Endothelial cell of umbilical vein (primary cell): ENCODE data around the gene EIF2AK3. TPM values are rescaled to one million over a fixed set of nuclear protein-coding genes. Genes with fewer than 3 reads are reported as not detected.

Experiments
- BruUV-seq: library from RNA; stranded (reverse); fragments of 400-500 nt; replicated peaks from 2 replicates; lab custom pipeline; 2021; lab: Mats Ljungman, UMichigan
- CTCF ChIA-PET: fragments of 300-600, 350-600 bp; sonication (Branson Sonifier 250); formaldehyde crosslinking; loops from one replicate; lab custom pipeline; 2021; ENCODE audit warnings: antibody characterized with exemption, inconsistent platforms; lab: Charles Lee
- POLR2A ChIA-PET: fragments of 300-600, 350-600 bp; sonication (Branson Sonifier 250); formaldehyde crosslinking; loops from one replicate; lab custom pipeline; 2021; ENCODE audit warnings: antibody characterized with exemption, inconsistent platforms; lab: Charles Lee
- DNase-seq: peaks from one replicate; pipeline ENCODE4 v3.0.0-alpha.2; 2011; ENCODE audit warnings: low read depth, low spot score
- FAIRE-seq: peaks from 2 replicates; lab custom pipeline; 2011; peaks lifted over from hg19 to GRCh38; lab: Jason Lieb, UNC
- H2AFZ ChIP-seq: 2 replicates; pipeline ENCODE4 v1.6.0; 2012; ENCODE audit warnings: low read depth, low read length, control low read depth, inconsistent platforms
- H3K27ac ChIP-seq: 2 replicates; pipeline ENCODE4 v1.5.1; 2011; ENCODE audit warnings: low read depth, mild to moderate bottlenecking, control low read depth, low read length, moderate library complexity; ENCODE audit not compliant: insufficient read depth
- H3K27me3 ChIP-seq, 2 experiments: 2 replicates each; pipeline versions ENCODE4 v1.6.0 to v1.6.1; 2011; ENCODE audit warnings: low read length in 2 of 2, mixed read lengths in 1 of 2; ENCODE audit not compliant: control insufficient read depth in 2 of 2, insufficient read depth in 2 of 2
- H3K36me3 ChIP-seq, 2 experiments: 2 replicates in 1 of 2; 3 replicates in 1 of 2; pipeline ENCODE4 v1.5.1; 2011; ENCODE audit warnings: low read length in 2 of 2, mild to moderate bottlenecking in 1 of 2, moderate library complexity in 1 of 2; ENCODE audit not compliant: control insufficient read depth in 2 of 2, insufficient read depth in 2 of 2; ENCODE audit errors: extremely low read depth in 1 of 2
- H3K4me1 ChIP-seq: 3 replicates; pipeline ENCODE4 v1.5.1; 2011; ENCODE audit warnings: mild to moderate bottlenecking, low read length; ENCODE audit not compliant: control insufficient read depth, insufficient read depth; ENCODE audit errors: extremely low read depth
- H3K4me2 ChIP-seq: 2 replicates; pipeline ENCODE4 v1.6.1; 2011; ENCODE audit warnings: low read length, control low read depth, mixed read lengths; ENCODE audit not compliant: insufficient read depth
- H3K4me3 ChIP-seq, 3 experiments: fragments of 200-600 bp in 1 of 3; sonication (generic), shearing (Covaris generic) in 1 of 3; replicated peaks in 1 of 3; 2 replicates each; pipeline ENCODE4 v1.5.1; 2011 to 2016; ENCODE audit warnings: control low read depth in 3 of 3, low read length in 3 of 3, mild to moderate bottlenecking in 2 of 3, inconsistent platforms in 1 of 3, low read depth in 1 of 3, moderate library complexity in 1 of 3; ENCODE audit not compliant: insufficient read depth in 1 of 3
- H3K79me2 ChIP-seq: 2 replicates; pipeline ENCODE4 v1.6.0; 2012; ENCODE audit warnings: low read length, inconsistent platforms; ENCODE audit not compliant: control insufficient read depth, insufficient read depth
- H3K9ac ChIP-seq: replicated peaks from 2 replicates; pipeline ENCODE3; 2011; ENCODE audit warnings: low read length, control low read depth; ENCODE audit not compliant: insufficient read depth; ENCODE audit errors: extremely low read depth
- H3K9me1 ChIP-seq: replicated peaks from 3 replicates; pipeline ENCODE4 v1.6.0; 2011; ENCODE audit warnings: mild to moderate bottlenecking, low read length; ENCODE audit not compliant: control insufficient read depth, insufficient read depth; ENCODE audit errors: extremely low read depth
- H3K9me3 ChIP-seq: replicated peaks from 2 replicates; pipeline ENCODE4 v1.5.1; 2012; ENCODE audit warnings: low read length, inconsistent platforms; ENCODE audit not compliant: control insufficient read depth, insufficient read depth
- H4K20me1 ChIP-seq: replicated peaks from 2 replicates; pipeline ENCODE3; 2011; ENCODE audit warnings: mild to moderate bottlenecking, low read length; ENCODE audit not compliant: control insufficient read depth, insufficient read depth; ENCODE audit errors: extremely low read depth
- EZH2 ChIP-seq: IDR thresholded peaks from 2 replicates; pipeline ENCODE4 v1.6.1; 2012; ENCODE audit warnings: borderline replicate concordance, low read depth, mild to moderate bottlenecking, moderate library complexity, low read length, inconsistent platforms; ENCODE audit not compliant: severe bottlenecking
- FOS ChIP-seq: IDR thresholded peaks from 2 replicates; pipeline ENCODE4 v1.6.1; 2011; ENCODE audit warnings: mild to moderate bottlenecking, low read length, moderate library complexity, borderline replicate concordance; ENCODE audit not compliant: insufficient read depth
- GATA2 ChIP-seq: IDR thresholded peaks from 2 replicates; pipeline ENCODE4 v1.7.0; 2011; ENCODE audit warnings: low read depth, mild to moderate bottlenecking, moderate library complexity, mixed read lengths, low read length; ENCODE audit not compliant: insufficient read length, insufficient read depth
- JUN ChIP-seq: IDR thresholded peaks from 2 replicates; pipeline ENCODE4 v1.6.1; 2011; ENCODE audit warnings: borderline replicate concordance, low read depth; ENCODE audit not compliant: insufficient read length, insufficient read depth
- MYC ChIP-seq: IDR thresholded peaks from one replicate; pipeline ENCODE4 v1.6.1; 2011; ENCODE audit warnings: mild to moderate bottlenecking, low read depth, low read length
- POLR2A ChIP-seq: IDR thresholded peaks from 2 replicates; pipeline ENCODE4 v1.6.1; 2012; ENCODE audit warnings: low read depth, mild to moderate bottlenecking, control low read depth, low read length
- POLR2AphosphoS5 ChIP-seq: IDR thresholded peaks from 2 replicates; pipeline ENCODE4 v1.6.1; 2012; ENCODE audit warnings: low read depth, mild to moderate bottlenecking, control low read depth, low read length, moderate library complexity; ENCODE audit not compliant: insufficient read depth
- dilution Hi-C: fragments of 300-500 bp; cut with MboI; formaldehyde crosslinking; loops from one replicate; pipeline ENCODE4 v1.15.0; 2019; ENCODE audit warnings: low sequenced_read_pairs; ENCODE audit not compliant: extremely low pct_ligation_motif_present
- intact Hi-C: fragments of 100-400 bp; cut with micrococcal nuclease; formaldehyde crosslinking; loops from one replicate; pipeline ENCODE4 v1.10.0; 2022
- polyA plus RNA-seq, 4 experiments: library from polyadenylated mRNA; depleted of rRNA in 3 of 4; stranded (reverse) in 3 of 4; unstranded in 1 of 4; fragments of >200 nt; gene quantifications; 2 replicates each; pipeline versions ENCODE4 v1.2.1 to v1.2.3, GENCODE V29; 2011 to 2012; ENCODE audit warnings: missing spikeins in 1 of 4
- total RNA-seq: library from RNA; stranded (reverse); gene quantifications from 2 replicates; pipeline ENCODE4 v1.2.3, GENCODE V29; 2021
- TF ChIP-seq, protein P1 (sequence below), 2 donors: IDR thresholded peaks; 1 replicate in 1 of 2; 2 replicates in 1 of 2; pipeline ENCODE4 v1.5.1; 2011; ENCODE audit warnings: low read length in 2 of 2, mild to moderate bottlenecking in 2 of 2, moderate library complexity in 2 of 2, control low read depth in 1 of 2, inconsistent platforms in 1 of 2, low read depth in 1 of 2; ENCODE audit not compliant: insufficient read depth in 1 of 2; ENCODE audit errors: extremely low read depth in 1 of 2
- TF ChIP-seq, protein P2 (sequence below): IDR thresholded peaks from 2 replicates; pipeline ENCODE4 v1.6.1; 2011; ENCODE audit not compliant: insufficient read depth, insufficient read length

The EIF2AK3 gene
- total and polyA plus RNA-seq, 2 donors (not counting 3 experiments of a cell fraction or from before 2014, with no cell fraction given) = 5.3 to 17.3 TPM

DNA sequence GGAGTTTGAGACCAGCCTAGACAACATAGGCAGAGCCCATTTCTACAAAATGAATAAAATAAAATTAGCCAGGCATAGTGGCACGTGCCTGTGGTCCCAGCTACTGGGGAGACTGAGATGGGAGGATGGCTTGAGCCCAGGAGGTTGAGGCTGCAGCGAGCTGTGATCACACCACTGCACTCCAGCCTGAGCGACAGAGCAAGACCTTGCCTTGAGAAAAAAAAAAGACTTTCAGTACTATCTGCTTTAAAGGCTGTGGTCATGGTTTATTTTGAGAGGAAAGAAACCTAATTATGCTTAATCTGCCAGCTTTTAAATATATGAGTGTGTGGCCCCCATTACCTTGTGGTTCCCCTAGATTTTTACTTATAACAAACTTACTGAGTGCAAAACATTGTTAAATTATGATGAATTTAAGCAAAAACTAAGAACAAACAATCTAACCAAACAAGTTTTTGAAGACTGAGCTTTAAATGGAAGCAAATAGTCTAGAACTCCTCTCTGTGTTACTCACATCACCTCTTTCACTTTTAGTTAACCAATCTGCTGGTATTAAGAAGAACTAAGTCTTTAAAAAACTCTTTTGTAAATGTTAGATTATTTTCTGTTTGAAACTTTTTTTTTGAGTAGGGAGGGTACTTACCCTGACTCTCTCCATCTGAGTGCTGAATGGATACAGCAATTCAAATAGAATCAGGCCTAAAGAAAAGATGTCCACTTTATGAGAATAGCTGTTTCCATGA, 65.4 kb downstream of the EIF2AK3 start:
- Histone ChIP-seq H3K79me2 (no peaks in the 10 kb centered on the region), H4K20me1 (no peaks in the 10 kb centered on the region), H3K4me1 (no peaks in the 10 kb centered on the region), H2AFZ (no peak overlapping the region), H3K27me3 (no peaks in the 10 kb centered on the region), H3K9ac (no peak overlapping the region), H3K4me2 (no peak overlapping the region), H3K4me3 (no peak overlapping the region), H3K36me3 (peaks cover 0 to 3% of the 10 kb centered on the region in 2 experiments), H3K9me3 (no peaks in the 10 kb centered on the region), H3K27ac (no peak overlapping the region), H3K9me1 (no peaks in the 10 kb centered on the region)
- BruUV-seq = no TSS peak
- no peak for DNase-seq
- intact Hi-C loops = no loop called here
- dilution Hi-C loops = loop anchor here (25.0 kb wide), 1 partner anchor 100 kb away; no protein-coding TSS in a partner anchor
- POLR2A ChIA-PET = no interaction called here
- FAIRE-seq = no peak
- TF ChIP-seq POLR2A = no peak
- TF ChIP-seq, protein P1, sequence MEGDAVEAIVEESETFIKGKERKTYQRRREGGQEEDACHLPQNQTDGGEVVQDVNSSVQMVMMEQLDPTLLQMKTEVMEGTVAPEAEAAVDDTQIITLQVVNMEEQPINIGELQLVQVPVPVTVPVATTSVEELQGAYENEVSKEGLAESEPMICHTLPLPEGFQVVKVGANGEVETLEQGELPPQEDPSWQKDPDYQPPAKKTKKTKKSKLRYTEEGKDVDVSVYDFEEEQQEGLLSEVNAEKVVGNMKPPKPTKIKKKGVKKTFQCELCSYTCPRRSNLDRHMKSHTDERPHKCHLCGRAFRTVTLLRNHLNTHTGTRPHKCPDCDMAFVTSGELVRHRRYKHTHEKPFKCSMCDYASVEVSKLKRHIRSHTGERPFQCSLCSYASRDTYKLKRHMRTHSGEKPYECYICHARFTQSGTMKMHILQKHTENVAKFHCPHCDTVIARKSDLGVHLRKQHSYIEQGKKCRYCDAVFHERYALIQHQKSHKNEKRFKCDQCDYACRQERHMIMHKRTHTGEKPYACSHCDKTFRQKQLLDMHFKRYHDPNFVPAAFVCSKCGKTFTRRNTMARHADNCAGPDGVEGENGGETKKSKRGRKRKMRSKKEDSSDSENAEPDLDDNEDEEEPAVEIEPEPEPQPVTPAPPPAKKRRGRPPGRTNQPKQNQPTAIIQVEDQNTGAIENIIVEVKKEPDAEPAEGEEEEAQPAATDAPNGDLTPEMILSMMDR (IDR thresholded peaks at IDR 0.05; ENCODE audit: extremely low read depth in 1 of 2, insufficient read depth in 1 of 2, low read depth in 1 of 2, low read length in 2 of 2) = no peak
- CTCF ChIA-PET = no interaction called here

DNA sequence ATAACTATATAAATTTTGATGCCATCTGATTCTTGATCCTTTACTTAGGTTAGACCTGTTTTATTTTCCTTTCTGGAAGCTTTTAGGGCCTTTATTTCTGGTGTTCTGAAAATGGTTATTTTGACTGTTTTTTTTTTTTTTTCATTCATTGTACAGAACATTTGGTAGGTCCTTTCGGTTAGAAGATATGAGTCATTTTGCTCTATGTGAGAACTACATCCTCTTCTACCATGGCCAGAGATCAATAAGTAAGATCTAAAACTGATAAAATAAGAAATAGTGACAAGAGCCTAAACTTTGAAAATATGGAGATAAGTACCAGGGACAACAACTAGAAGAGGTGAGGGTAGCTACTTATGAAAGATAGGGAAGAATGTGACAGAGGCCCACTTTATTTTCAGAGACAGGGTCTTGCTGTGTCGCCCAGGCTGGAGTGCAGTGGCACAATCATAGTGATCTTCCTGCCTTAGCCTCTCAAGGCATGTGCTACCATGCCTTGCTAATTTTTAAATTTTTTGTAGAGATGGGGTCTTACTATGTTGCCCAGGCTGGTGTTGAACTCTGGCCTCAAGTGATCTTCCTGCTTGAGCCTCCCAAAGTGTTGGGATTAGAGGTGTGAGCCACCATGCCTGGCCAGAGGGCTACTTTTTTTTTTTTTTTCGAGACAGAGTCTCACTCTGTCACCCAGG, 66.5 kb downstream of the EIF2AK3 start:
- FAIRE-seq = no peak
- Histone ChIP-seq H3K79me2 (no peaks in the 10 kb centered on the region), H4K20me1 (no peaks in the 10 kb centered on the region), H2AFZ (no peak overlapping the region), H3K9ac (no peak overlapping the region), H3K9me3 (no peaks in the 10 kb centered on the region), H3K4me1 (no peaks in the 10 kb centered on the region), H3K27me3 (no peaks in the 10 kb centered on the region), H3K36me3 (peaks cover 0 to 3% of the 10 kb centered on the region in 2 experiments), H3K9me1 (no peaks in the 10 kb centered on the region), H3K4me2 (no peak overlapping the region), H3K27ac (no peak overlapping the region), H3K4me3 (no peak overlapping the region)
- ChIA-PET CTCF (no interaction called here), POLR2A (no interaction called here)
- DNase-seq = no peak
- intact Hi-C loops = no loop called here
- dilution Hi-C loops = loop anchor here (25.0 kb wide), 1 partner anchor 102 kb away; no protein-coding TSS in a partner anchor
- BruUV-seq = no TSS peak
- TF ChIP-seq, protein P1 (IDR thresholded peaks at IDR 0.05; ENCODE audit: extremely low read depth in 1 of 2, insufficient read depth in 1 of 2, low read depth in 1 of 2, low read length in 2 of 2) = no peak
- TF ChIP-seq GATA2 = no peak
- no peak for TF ChIP-seq POLR2A
- TF ChIP-seq, protein P2, sequence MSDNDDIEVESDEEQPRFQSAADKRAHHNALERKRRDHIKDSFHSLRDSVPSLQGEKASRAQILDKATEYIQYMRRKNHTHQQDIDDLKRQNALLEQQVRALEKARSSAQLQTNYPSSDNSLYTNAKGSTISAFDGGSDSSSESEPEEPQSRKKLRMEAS = no peak
- TF ChIP-seq EZH2 = no peak
- no peak for TF ChIP-seq POLR2AphosphoS5
- TF ChIP-seq JUN = no peak
- TF ChIP-seq FOS = no peak
- no peak for TF ChIP-seq MYC
